CD4-positive, alpha-beta T cell (primary cell): ENCODE measurements around the gene SIRT3. TPM values are rescaled to one million over a fixed set of nuclear protein-coding genes. Genes with fewer than 3 reads are reported as not detected.
"Not testable (repeated sequence)": the region's sequence is repeated elsewhere in the genome, so short reads cannot be mapped to it uniquely, and the experiment has no call there.

Experiments
- ATAC-seq: fragments of 200-7000 bp; cut with Tn5 transposase; one replicate; pipeline ENCODE4 v1.10.0; 2022; ENCODE audit warnings: mild to moderate bottlenecking; ENCODE audit not compliant: poor library complexity
- CTCF ChIA-PET: fragments of 350-600 bp; sonication (Branson Sonifier 250); formaldehyde crosslinking; loops from one replicate; lab custom pipeline; 2021; ENCODE audit warnings: antibody characterized with exemption, inconsistent platforms; lab: Charles Lee
- POLR2A ChIA-PET: fragments of 350-600 bp; sonication (Branson Sonifier 250); formaldehyde crosslinking; loops from one replicate; lab custom pipeline; 2021; ENCODE audit warnings: antibody characterized with exemption, inconsistent platforms; lab: Charles Lee
- DNase-seq, 14 experiments: peaks; one replicate each; pipeline ENCODE4 v3.0.0-alpha.2; 2013 to 2020; ENCODE audit warnings: mixed read lengths in 2 of 14
- H3K27ac ChIP-seq, 2 donors: one replicate each; pipeline versions ENCODE4 v1.5.1 to v1.7.0; 2013; ENCODE audit warnings: low read length in 2 of 2, low read depth in 1 of 2, mild to moderate bottlenecking in 1 of 2
- H3K27me3 ChIP-seq, 2 experiments: 1 replicate in 1 of 2; 2 replicates in 1 of 2; pipeline versions ENCODE4 v1.6.1 to v1.7.0; 2013; ENCODE audit warnings: low read length in 2 of 2, control low read depth in 1 of 2, mild to moderate bottlenecking in 1 of 2, moderate library complexity in 1 of 2; ENCODE audit not compliant: insufficient read depth in 2 of 2, control insufficient read depth in 1 of 2
- H3K36me3 ChIP-seq: one replicate; pipeline ENCODE4 v1.6.1; 2013; ENCODE audit warnings: low read length, control low read depth; ENCODE audit not compliant: insufficient read depth
- H3K4me1 ChIP-seq: one replicate; pipeline ENCODE4 v1.6.1; 2013; ENCODE audit warnings: low read length, control low read depth; ENCODE audit not compliant: insufficient read depth
- H3K4me3 ChIP-seq: one replicate; pipeline ENCODE4 v1.5.1; 2013; ENCODE audit warnings: mild to moderate bottlenecking, low read length, moderate library complexity
- H3K9me3 ChIP-seq, 2 experiments: 1 replicate in 1 of 2; 2 replicates in 1 of 2; pipeline versions ENCODE4 v1.6.1 to v1.7.0; 2013; ENCODE audit warnings: low read length in 2 of 2, mild to moderate bottlenecking in 2 of 2, control low read depth in 1 of 2, moderate library complexity in 1 of 2; ENCODE audit not compliant: control insufficient read depth in 1 of 2, insufficient read depth in 1 of 2
- H3K27ac Mint-ChIP-seq: one replicate; pipeline ENCODE4 v1.8.0; 2020; ENCODE audit warnings: mixed read lengths
- H3K27me3 Mint-ChIP-seq: one replicate; pipeline ENCODE4 v1.8.0; 2021; ENCODE audit warnings: mixed read lengths
- H3K36me3 Mint-ChIP-seq: one replicate; pipeline ENCODE4 v1.8.0; 2021; ENCODE audit warnings: low read depth, mixed read lengths
- H3K4me1 Mint-ChIP-seq: one replicate; pipeline ENCODE4 v1.8.0; 2021; ENCODE audit warnings: low read depth, mixed read lengths
- H3K4me3 Mint-ChIP-seq: one replicate; pipeline ENCODE4 v1.8.0; 2020; ENCODE audit warnings: mild to moderate bottlenecking, mixed read lengths
- H3K9me3 Mint-ChIP-seq: one replicate; pipeline ENCODE4 v1.8.0; 2020; ENCODE audit warnings: mixed read lengths
- CTCF ChIP-seq: fragments of 200-600 bp; IDR thresholded peaks from one replicate; pipeline ENCODE4 v1.8.0; 2022; ENCODE audit warnings: antibody characterized with exemption, mild to moderate bottlenecking
- intact Hi-C, 2 experiments: fragments of 100-400 bp; cut with DNase I in 1 of 2; cut with micrococcal nuclease in 1 of 2; formaldehyde crosslinking; loops; one replicate each; pipeline versions ENCODE4 v1.15.1 to v1.9.0; 2023 to 2025; cut with DNase I, micrococcal nuclease
- total RNA-seq, 174 experiments: library from RNA in 2 of 174; stranded (reverse) in 2 of 174; gene quantifications; one replicate each; pipeline ENCODE4 v1.2.3 and lab custom pipeline; 2021 to 2026

Gene SIRT3
- total RNA-seq, 2 experiments from 2014 or later, result 16.4 to 18.0 TPM

GRCh38 chr11:241634-242033 lies 5.5 kb upstream of the SIRT3 start:
- Mint-ChIP-seq H3K36me3 (peaks cover 85% of the 10 kb centered on the region), H3K27ac (peak overlapping the region; percentile 1), H3K9me3 (no peaks in the 10 kb centered on the region), H3K27me3 (no peaks in the 10 kb centered on the region), H3K4me1 (peaks cover 50% of the 10 kb centered on the region), H3K4me3 (peak overlapping the region; percentile 22)
- intact Hi-C loops, result no loop called here
- Histone ChIP-seq H3K4me3 (no peak overlapping the region), H3K27ac (no peak overlapping the region), H3K36me3 (peaks cover 61% of the 10 kb centered on the region), H3K9me3 (no peaks in the 10 kb centered on the region), H3K4me1 (peaks cover 17% of the 10 kb centered on the region), H3K27me3 (no peaks in the 10 kb centered on the region)
- ATAC-seq (no peak), DNase-seq (no peak)
- ChIA-PET CTCF (interaction anchor here (2.0 kb wide), 1 partner anchor 9 kb away, joined by 9 read pairs; no protein-coding TSS in a partner anchor), POLR2A (interaction anchor here (1.1 kb wide), 1 partner anchor 34 kb away, joined by 3 read pairs; the partner anchor contains the start of genes BET1L and RIC8A)
- TF ChIP-seq CTCF, result no peak

GRCh38 chr11:240315-240714 lies 4.2 kb upstream of the SIRT3 start:
- no peak for ATAC-seq
- POLR2A ChIA-PET, result no interaction called here
- no peaks in the 10 kb centered on the region for H3K27me3 Mint-ChIP-seq
- H3K27ac ChIP-seq, result no peak overlapping the region
- CTCF ChIA-PET, result interaction anchor here (2.0 kb wide), 1 partner anchor 10 kb away, joined by 9 read pairs; no protein-coding TSS in a partner anchor
- H3K36me3 ChIP-seq, result peaks cover 48% of the 10 kb centered on the region
- no peak for DNase-seq
- peaks cover 59% of the 10 kb centered on the region for H3K4me1 Mint-ChIP-seq
- no peaks in the 10 kb centered on the region for H3K9me3 ChIP-seq
- peaks cover 81% of the 10 kb centered on the region for H3K36me3 Mint-ChIP-seq
- no peak overlapping the region for H3K4me3 ChIP-seq
- no peaks in the 10 kb centered on the region for H3K27me3 ChIP-seq
- intact Hi-C loops, result no loop called here
- no peak overlapping the region for H3K4me3 Mint-ChIP-seq
- H3K27ac Mint-ChIP-seq, result no peak overlapping the region
- H3K9me3 Mint-ChIP-seq, result no peaks in the 10 kb centered on the region
- H3K4me1 ChIP-seq, result peaks cover 26% of the 10 kb centered on the region
- TF ChIP-seq CTCF, result no peak

- POLR2A ChIA-PET, result interaction anchor here (0.7 to 5.4 kb wide), 8 partner anchors 13 to 268 kb away, joined by 3 to 79 read pairs (median 10); partner anchors contain the start of genes BET1L, PGGHG, RIC8A and RNH1
- not testable (repeated sequence) for H3K27me3 ChIP-seq, DNase-seq, H3K4me3 ChIP-seq, H3K9me3 Mint-ChIP-seq, H3K27ac ChIP-seq, H3K27me3 Mint-ChIP-seq, ATAC-seq, H3K9me3 ChIP-seq
- CTCF ChIA-PET, result interaction anchor here (1.7 to 2.5 kb wide), 2 partner anchors 13 to 79 kb away, joined by 4 to 11 read pairs; no protein-coding TSS in a partner anchor
- Mint-ChIP-seq H3K36me3 (peaks cover 64% of the 10 kb centered on the region), H3K4me1 (peaks cover 63% of the 10 kb centered on the region), H3K27ac (peak overlapping the region; percentile 91), H3K4me3 (peak overlapping the region; percentile 100)
- Histone ChIP-seq H3K36me3 (peaks cover 28% of the 10 kb centered on the region), H3K4me1 (peaks cover 27% of the 10 kb centered on the region)
- intact Hi-C loops, result loop anchor here (1.0 to 10.0 kb wide), 4 partner anchors 29 to 566 kb away; partner anchors contain the start of genes PGGHG (in 1 of the 2), PIDD1 (in 1 of the 2) and RPLP2 (in 1 of the 2)
Measured at GRCh38 chr11:238346-238745, 2.2 kb upstream of the SIRT3 start.
